ENCODE measurements around the gene GAL3ST1.

DNA sequence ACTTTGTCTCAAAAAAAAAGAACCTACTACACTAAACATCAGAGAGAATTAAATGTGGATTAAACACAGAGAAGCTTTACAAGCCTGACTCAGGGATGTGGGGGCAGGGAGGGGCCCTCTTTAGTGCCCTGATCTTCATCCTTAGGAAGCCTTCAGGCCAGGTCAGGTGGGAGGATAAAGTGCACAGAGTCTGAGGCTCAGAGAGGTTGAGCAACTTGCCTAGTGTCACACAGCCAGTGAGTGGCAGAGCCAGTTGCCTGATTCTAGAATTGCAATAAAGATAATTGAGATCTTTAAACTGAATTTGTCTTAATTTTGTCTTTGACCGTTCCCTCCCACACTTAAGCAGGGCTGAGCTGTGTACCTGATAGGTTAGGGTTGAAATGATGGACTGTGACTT is 35.1 kb downstream of the GAL3ST1 start:
- TF ChIP-seq POLR2A (IDR thresholded peaks at IDR 0.05) (no peak), POLR2AphosphoS5 (IDR thresholded peaks at IDR 0.05) (no peak), EP300 (IDR thresholded peaks at IDR 0.05) (no peak)
- TF ChIP-seq, protein P1, sequence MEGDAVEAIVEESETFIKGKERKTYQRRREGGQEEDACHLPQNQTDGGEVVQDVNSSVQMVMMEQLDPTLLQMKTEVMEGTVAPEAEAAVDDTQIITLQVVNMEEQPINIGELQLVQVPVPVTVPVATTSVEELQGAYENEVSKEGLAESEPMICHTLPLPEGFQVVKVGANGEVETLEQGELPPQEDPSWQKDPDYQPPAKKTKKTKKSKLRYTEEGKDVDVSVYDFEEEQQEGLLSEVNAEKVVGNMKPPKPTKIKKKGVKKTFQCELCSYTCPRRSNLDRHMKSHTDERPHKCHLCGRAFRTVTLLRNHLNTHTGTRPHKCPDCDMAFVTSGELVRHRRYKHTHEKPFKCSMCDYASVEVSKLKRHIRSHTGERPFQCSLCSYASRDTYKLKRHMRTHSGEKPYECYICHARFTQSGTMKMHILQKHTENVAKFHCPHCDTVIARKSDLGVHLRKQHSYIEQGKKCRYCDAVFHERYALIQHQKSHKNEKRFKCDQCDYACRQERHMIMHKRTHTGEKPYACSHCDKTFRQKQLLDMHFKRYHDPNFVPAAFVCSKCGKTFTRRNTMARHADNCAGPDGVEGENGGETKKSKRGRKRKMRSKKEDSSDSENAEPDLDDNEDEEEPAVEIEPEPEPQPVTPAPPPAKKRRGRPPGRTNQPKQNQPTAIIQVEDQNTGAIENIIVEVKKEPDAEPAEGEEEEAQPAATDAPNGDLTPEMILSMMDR (IDR thresholded peaks at IDR 0.05): no peak
